GM12874 (cell line): Measurements from ENCODE around the gene ZBP1.

Source experiments
- TF ChIP-seq, protein P1 (sequence below): IDR thresholded peaks from 2 replicates; pipeline ENCODE4 v1.5.1; 2011; ENCODE audit warnings: low read depth, mild to moderate bottlenecking, control low read depth, low read length, moderate library complexity; ENCODE audit not compliant: insufficient read depth

The ZBP1 gene

GRCh38 chr20:57617079-57617795 lies 3.0 kb downstream of the ZBP1 start:
- TF ChIP-seq, protein P1, sequence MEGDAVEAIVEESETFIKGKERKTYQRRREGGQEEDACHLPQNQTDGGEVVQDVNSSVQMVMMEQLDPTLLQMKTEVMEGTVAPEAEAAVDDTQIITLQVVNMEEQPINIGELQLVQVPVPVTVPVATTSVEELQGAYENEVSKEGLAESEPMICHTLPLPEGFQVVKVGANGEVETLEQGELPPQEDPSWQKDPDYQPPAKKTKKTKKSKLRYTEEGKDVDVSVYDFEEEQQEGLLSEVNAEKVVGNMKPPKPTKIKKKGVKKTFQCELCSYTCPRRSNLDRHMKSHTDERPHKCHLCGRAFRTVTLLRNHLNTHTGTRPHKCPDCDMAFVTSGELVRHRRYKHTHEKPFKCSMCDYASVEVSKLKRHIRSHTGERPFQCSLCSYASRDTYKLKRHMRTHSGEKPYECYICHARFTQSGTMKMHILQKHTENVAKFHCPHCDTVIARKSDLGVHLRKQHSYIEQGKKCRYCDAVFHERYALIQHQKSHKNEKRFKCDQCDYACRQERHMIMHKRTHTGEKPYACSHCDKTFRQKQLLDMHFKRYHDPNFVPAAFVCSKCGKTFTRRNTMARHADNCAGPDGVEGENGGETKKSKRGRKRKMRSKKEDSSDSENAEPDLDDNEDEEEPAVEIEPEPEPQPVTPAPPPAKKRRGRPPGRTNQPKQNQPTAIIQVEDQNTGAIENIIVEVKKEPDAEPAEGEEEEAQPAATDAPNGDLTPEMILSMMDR = no peak

DNA sequence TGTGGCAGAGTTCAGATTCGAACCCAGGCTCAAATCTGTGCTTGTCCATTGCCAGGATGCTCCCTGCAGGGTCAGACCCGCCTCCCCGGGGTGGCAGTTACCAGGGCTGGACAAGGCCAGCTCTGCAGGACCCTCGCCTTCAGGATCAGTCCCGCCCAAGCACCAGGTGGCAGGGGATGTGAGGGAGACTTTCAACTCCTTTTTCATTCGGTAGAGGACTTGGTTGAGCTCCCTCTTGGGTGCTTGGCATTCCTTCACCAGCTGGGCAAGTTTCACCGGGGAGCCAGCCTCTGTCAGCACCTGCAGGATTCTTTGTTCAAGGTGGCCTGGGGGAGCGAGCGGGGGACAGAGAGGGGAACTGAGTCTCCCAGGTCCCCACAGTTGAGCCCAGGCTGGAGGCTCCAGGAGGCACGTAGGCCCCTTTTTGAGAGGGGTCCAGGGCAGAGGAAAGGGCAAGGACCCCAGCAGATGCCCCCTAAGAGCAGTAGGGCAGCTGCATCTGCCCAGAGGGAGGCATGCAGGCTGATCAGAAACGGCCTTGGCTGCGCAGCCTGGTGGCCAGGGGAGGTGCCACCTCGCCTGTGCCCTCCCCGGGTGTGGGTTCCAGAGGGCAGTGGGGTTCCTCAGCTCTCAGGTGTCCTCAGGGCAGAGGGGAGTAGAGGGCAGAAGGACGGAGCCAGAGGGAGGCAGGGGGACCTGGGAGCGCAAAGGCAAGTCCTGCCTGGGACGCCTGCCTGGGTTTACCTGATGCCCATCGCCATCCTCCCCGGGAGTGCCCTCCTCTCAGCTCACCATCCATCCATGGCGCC lies 3.9 kb downstream of the ZBP1 start:
- TF ChIP-seq, protein P1 = no peak

DNA sequence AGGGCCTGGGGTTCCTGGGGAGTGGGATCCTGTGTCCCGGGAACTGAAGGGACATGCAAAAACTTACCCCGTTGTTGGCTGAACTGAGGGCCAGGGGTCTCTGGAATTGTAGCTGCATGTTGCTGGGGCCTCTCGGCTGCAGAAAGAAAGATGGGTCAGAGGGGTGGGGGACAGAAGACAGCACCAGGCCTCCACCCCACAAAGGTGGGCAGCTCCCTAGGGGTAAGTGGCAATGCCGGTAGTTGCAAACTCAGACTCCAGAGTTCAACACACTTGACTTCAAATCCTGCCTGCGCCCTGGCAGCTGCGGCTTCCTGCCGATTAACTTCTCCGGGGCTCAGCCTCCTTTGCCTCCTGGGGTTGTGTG lies 4.8 kb downstream of the ZBP1 start:
- TF ChIP-seq, protein P1 = no peak

DNA sequence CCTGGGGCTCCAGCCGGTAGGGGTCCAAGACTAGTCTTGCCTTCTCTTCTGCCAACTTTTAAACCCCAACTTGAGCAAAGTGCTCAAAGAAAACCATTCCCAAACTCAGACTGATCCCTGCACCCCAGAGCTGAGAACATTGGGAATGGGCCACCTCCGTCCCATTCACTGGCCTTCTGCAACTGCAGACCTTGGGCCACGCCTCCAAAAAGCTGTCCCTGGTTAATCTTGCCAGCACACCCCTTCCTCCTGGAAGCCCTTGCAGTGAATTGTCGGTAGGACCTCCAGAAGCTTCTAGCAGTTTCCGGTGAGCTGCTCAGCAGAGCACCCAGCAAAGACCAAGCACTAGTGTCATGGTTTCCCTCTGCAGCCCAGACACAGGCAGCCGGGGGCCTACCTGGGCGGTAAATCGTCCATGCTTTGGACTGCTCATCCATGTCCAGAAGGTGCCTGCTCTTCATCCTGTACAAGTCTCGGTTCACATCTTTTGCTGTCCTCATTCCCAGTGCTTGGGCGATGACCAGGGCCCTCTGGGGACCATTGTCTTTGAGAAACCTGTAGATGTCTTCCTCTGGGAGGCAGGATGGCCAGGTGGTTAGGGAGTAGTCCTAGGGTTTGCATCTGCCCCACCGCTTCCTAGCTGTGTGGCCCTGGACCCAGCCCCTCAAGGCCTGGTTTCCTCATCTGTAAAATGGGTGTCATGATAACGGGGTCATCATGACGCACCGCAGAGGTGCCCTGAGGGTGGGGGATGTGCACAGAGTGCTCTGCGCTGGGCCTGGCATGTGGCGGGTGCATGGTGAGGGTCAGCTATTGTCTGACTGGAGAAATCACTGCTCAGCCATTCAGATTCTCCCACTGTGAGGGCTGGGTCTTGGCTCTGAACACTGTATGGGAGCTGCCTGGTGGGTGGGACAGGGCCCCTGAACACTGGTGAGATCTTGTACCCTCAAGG lies 5.5 kb downstream of the ZBP1 start:
- TF ChIP-seq, protein P1 = no peak

DNA sequence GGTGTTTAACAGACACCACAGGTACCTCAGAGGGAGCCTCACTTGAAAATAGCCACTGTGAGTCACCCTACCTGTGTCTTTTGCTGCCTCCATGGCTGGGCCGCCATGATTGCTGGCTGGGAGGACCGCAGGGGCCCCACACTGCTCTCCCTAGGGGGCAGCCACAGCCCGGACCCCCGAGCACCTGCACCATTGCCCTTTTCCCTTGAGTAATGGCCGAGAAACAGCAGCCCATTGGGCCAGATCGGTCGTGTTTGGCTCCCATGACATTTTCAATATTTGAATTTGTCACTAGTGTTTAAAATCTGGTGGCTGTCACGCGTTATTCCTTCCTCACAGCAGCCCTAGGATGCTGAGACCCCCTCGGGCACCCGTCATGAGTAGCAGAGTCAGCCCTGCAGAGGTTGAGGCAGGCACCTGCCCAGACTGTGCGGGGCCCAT lies 6.7 kb downstream of the ZBP1 start:
- TF ChIP-seq, protein P1 = no peak

DNA sequence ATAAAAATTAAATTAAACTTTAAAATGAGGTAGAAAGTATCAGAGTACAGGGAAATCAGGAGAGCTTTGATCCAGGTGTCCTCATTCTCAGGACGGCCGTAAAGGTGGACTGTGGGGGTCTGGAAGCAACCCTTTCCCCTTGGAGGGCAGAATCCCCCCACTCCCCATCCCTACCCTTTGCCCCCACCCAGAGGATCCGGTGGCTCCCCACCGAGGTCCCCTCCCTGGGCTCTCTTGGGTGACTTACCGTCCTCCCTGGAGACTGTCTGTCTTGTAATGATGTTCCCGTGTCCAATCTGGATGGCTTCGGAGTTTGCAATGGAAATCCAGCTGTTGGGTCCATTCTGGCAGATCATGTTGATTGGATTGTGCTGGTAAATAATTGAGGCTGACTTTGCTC lies 7.3 kb downstream of the ZBP1 start:
- TF ChIP-seq, protein P1 = no peak

- TF ChIP-seq, protein P1 = no peak
These were observed 7.8 kb downstream of the ZBP1 start for GRCh38 chr20:57612436-57612835.
